Uterus (tissue), 2 donors: ENCODE results near the gene ZNF217.

Experiments
- CTCF ChIP-seq, 4 experiments: fragments of 200-600 bp in 2 of 4; fragments of 450-650 bp in 2 of 4; sonication (generic) in 2 of 4; IDR thresholded peaks; one replicate each; pipeline ENCODE4 v1.5.1; 2016 to 2019; ENCODE audit warnings: antibody characterized with exemption in 4 of 4, mild to moderate bottlenecking in 2 of 4, moderate library complexity in 1 of 4
- POLR2A ChIP-seq, 2 donors: fragments of 450-650 bp; IDR thresholded peaks; one replicate each; pipeline ENCODE4 v1.6.1; 2016; ENCODE audit warnings: antibody characterized with exemption in 2 of 2, mild to moderate bottlenecking in 1 of 2, moderate library complexity in 1 of 2

- TF ChIP-seq CTCF (IDR thresholded peaks at IDR 0.05): no peak
- TF ChIP-seq POLR2A (IDR thresholded peaks at IDR 0.05): no peak
Measured at GRCh38 chr20:53517146-53517545, 76.5 kb downstream of the ZNF217 start.
